Measurements from ENCODE around the gene MED26.

The MED26 gene

DNA sequence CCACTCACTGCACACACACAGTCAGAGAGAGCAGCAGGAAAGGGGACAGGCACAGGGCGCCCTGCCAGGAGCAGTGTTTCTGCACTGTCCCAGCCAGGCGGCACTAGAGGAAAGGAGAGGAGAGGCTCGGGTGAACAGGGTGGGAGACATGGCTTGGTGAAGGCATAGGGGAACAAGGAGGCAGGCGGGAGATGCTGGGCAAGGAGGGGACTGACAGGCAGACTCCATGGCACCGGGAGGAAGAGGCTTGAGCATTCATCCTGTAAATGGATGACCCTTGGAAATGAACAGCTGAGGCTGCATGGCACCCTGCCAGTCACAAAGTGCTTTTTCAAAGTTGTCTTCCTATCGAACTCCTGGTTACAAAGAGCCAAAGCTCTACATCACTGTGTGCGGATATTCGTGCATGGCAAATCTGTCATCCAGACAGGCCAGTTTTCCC lies 22.4 kb downstream of the MED26 start:
- Histone ChIP-seq H3K27me3 (replicated peaks; ENCODE audit: control insufficient read depth, insufficient read depth, low read length, poor library complexity, severe bottlenecking) (no peaks in the 10 kb centered on the region), H3K27ac (ENCODE audit: insufficient read depth, low read length, poor library complexity, severe bottlenecking) (no peak overlapping the region), H3K4me1 (ENCODE audit: control insufficient read depth, insufficient read depth, low read length, poor library complexity, severe bottlenecking) (peaks cover 2% of the 10 kb centered on the region), H3K4me3 (ENCODE audit: insufficient read depth, low read depth, low read length, poor library complexity, severe bottlenecking) (no peak overlapping the region), H3K36me3 (ENCODE audit: control insufficient read depth, insufficient read depth, low read length) (peaks cover 5% of the 10 kb centered on the region), H3K9me3 (ENCODE audit: control insufficient read depth, low read length) (no peaks in the 10 kb centered on the region)
- DNase-seq, result no peak

DNA sequence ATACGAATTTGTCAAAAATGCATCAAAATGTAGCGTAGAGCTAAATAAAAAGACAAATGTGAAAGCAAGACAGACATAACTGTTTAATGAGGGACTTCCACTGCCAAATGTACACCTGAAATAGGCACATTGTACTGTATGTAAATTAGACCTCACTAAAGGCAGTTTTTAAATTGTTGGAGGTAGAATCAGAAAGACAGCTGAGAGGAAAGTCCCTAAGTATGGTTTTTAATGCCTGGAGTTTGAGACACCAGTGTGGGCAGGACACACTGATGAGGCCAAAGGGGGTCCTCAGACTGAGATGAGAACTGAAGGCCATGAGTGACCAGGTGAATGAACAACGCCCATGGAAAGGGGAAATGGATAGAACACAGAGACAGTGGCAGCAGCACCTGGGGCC lies 22.9 kb downstream of the MED26 start:
- Histone ChIP-seq H3K27me3 (replicated peaks; ENCODE audit: control insufficient read depth, insufficient read depth, low read length, poor library complexity, severe bottlenecking) (no peaks in the 10 kb centered on the region), H3K27ac (ENCODE audit: insufficient read depth, low read length, poor library complexity, severe bottlenecking) (no peak overlapping the region), H3K9me3 (ENCODE audit: control insufficient read depth, low read length) (no peaks in the 10 kb centered on the region), H3K4me3 (ENCODE audit: insufficient read depth, low read depth, low read length, poor library complexity, severe bottlenecking) (no peak overlapping the region), H3K36me3 (ENCODE audit: control insufficient read depth, insufficient read depth, low read length) (peaks cover 5% of the 10 kb centered on the region), H3K4me1 (ENCODE audit: control insufficient read depth, insufficient read depth, low read length, poor library complexity, severe bottlenecking) (no peaks in the 10 kb centered on the region)
- DNase-seq, result no peak

DNA sequence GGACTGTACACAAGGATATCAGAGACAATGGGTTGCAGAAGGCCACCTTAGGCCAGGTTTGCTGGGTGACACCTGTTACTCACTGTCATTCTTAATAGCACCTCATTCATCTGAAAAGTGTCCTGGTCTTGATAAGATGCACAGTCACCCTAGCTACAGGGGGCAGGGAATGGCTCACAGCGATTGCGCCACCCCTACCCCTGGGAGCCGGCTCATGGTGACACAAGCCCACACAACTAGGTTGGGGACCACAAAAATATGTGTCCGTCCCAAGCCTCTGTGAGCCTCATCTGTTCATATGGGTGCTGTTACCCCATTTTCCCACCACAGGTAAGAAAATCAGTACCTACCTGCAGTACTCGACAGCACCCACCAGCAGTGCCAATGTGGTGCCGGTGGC lies 23.4 kb downstream of the MED26 start:
- no peaks in the 10 kb centered on the region for H3K27me3 ChIP-seq (replicated peaks; ENCODE audit: control insufficient read depth, insufficient read depth, low read length, poor library complexity, severe bottlenecking)
- no peaks in the 10 kb centered on the region for H3K9me3 ChIP-seq (ENCODE audit: control insufficient read depth, low read length)
- no peaks in the 10 kb centered on the region for H3K4me1 ChIP-seq (ENCODE audit: control insufficient read depth, insufficient read depth, low read length, poor library complexity, severe bottlenecking)
- no peak for DNase-seq
- H3K36me3 ChIP-seq (ENCODE audit: control insufficient read depth, insufficient read depth, low read length), result peaks cover 5% of the 10 kb centered on the region
- no peak overlapping the region for H3K27ac ChIP-seq (ENCODE audit: insufficient read depth, low read length, poor library complexity, severe bottlenecking)
- H3K4me3 ChIP-seq (ENCODE audit: insufficient read depth, low read depth, low read length, poor library complexity, severe bottlenecking), result no peak overlapping the region

GRCh38 chr19:16603090-16603489 lies 24.9 kb downstream of the MED26 start:
- no peak overlapping the region for H3K4me3 ChIP-seq (ENCODE audit: insufficient read depth, low read depth, low read length, poor library complexity, severe bottlenecking)
- H3K36me3 ChIP-seq (ENCODE audit: control insufficient read depth, insufficient read depth, low read length), result peaks cover 5% of the 10 kb centered on the region
- no peak for DNase-seq
- no peaks in the 10 kb centered on the region for H3K4me1 ChIP-seq (ENCODE audit: control insufficient read depth, insufficient read depth, low read length, poor library complexity, severe bottlenecking)
- H3K27me3 ChIP-seq (replicated peaks; ENCODE audit: control insufficient read depth, insufficient read depth, low read length, poor library complexity, severe bottlenecking), result no peaks in the 10 kb centered on the region
- no peak overlapping the region for H3K27ac ChIP-seq (ENCODE audit: insufficient read depth, low read length, poor library complexity, severe bottlenecking)
- no peaks in the 10 kb centered on the region for H3K9me3 ChIP-seq (ENCODE audit: control insufficient read depth, low read length)

- H3K36me3 ChIP-seq (ENCODE audit: control insufficient read depth, insufficient read depth, low read length), result peaks cover 5% of the 10 kb centered on the region
- no peak overlapping the region for H3K4me3 ChIP-seq (ENCODE audit: insufficient read depth, low read depth, low read length, poor library complexity, severe bottlenecking)
- no peaks in the 10 kb centered on the region for H3K9me3 ChIP-seq (ENCODE audit: control insufficient read depth, low read length)
- DNase-seq, result no peak
- no peak overlapping the region for H3K27ac ChIP-seq (ENCODE audit: insufficient read depth, low read length, poor library complexity, severe bottlenecking)
- no peaks in the 10 kb centered on the region for H3K4me1 ChIP-seq (ENCODE audit: control insufficient read depth, insufficient read depth, low read length, poor library complexity, severe bottlenecking)
- no peaks in the 10 kb centered on the region for H3K27me3 ChIP-seq (replicated peaks; ENCODE audit: control insufficient read depth, insufficient read depth, low read length, poor library complexity, severe bottlenecking)
Measured at GRCh38 chr19:16601378-16602052, 26.5 kb downstream of the MED26 start.

DNA sequence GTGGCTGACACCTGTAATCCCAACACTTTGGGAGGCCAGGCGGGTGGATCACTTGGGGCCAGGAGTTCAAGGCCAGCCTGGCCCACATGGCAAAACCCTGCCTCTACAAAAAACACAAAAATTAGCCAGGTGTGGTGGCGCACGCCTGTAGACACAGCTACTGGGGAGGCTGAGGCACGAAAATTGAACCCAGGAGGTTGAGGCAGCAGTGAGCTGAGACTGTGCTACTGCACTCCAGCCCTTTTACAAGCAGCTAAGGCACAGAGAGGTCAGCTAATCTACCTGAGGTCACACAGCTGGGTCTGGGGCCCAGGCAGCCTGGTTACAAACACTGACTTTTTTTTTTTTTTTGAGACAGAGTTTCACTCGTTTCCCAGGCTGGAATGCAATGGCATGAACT lies 27.2 kb downstream of the MED26 start:
- Histone ChIP-seq H3K4me1 (ENCODE audit: control insufficient read depth, insufficient read depth, low read length, poor library complexity, severe bottlenecking) (no peaks in the 10 kb centered on the region), H3K27ac (ENCODE audit: insufficient read depth, low read length, poor library complexity, severe bottlenecking) (no peak overlapping the region), H3K9me3 (ENCODE audit: control insufficient read depth, low read length) (no peaks in the 10 kb centered on the region), H3K27me3 (replicated peaks; ENCODE audit: control insufficient read depth, insufficient read depth, low read length, poor library complexity, severe bottlenecking) (no peaks in the 10 kb centered on the region), H3K36me3 (ENCODE audit: control insufficient read depth, insufficient read depth, low read length) (peaks cover 5% of the 10 kb centered on the region), H3K4me3 (ENCODE audit: insufficient read depth, low read depth, low read length, poor library complexity, severe bottlenecking) (no peak overlapping the region)
- no peak for DNase-seq

- H3K4me3 ChIP-seq (ENCODE audit: insufficient read depth, low read depth, low read length, poor library complexity, severe bottlenecking), result no peak overlapping the region
- no peaks in the 10 kb centered on the region for H3K9me3 ChIP-seq (ENCODE audit: control insufficient read depth, low read length)
- H3K27me3 ChIP-seq (replicated peaks; ENCODE audit: control insufficient read depth, insufficient read depth, low read length, poor library complexity, severe bottlenecking), result no peaks in the 10 kb centered on the region
- no peaks in the 10 kb centered on the region for H3K36me3 ChIP-seq (ENCODE audit: control insufficient read depth, insufficient read depth, low read length)
- DNase-seq, result no peak
- H3K27ac ChIP-seq (ENCODE audit: insufficient read depth, low read length, poor library complexity, severe bottlenecking), result no peak overlapping the region
- peaks cover 9% of the 10 kb centered on the region for H3K4me1 ChIP-seq (ENCODE audit: control insufficient read depth, insufficient read depth, low read length, poor library complexity, severe bottlenecking)
Measured at GRCh38 chr19:16599655-16600346, 28.2 kb downstream of the MED26 start.

DNA sequence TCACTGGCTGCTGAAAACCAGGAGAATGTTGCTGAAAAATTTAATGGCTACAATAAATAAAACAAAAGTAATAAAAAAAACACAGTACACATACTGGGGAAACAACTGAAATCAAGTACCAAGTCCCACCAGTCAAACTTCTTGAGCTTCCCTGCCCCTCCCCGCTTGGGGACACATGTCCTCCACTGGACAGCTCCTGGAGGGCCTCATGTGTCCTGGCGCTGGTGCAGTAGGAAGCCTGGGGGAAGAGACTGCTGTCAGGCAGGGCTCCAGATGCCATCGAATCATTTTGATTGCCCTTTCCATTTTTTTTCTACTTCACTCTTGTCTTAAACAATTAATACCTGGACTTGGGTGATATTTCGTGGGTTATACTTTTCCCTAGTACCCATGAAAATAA lies 29.2 kb downstream of the MED26 start:
- Histone ChIP-seq H3K27me3 (replicated peaks; ENCODE audit: control insufficient read depth, insufficient read depth, low read length, poor library complexity, severe bottlenecking) (no peaks in the 10 kb centered on the region), H3K4me3 (ENCODE audit: insufficient read depth, low read depth, low read length, poor library complexity, severe bottlenecking) (no peak overlapping the region), H3K36me3 (ENCODE audit: control insufficient read depth, insufficient read depth, low read length) (no peaks in the 10 kb centered on the region), H3K9me3 (ENCODE audit: control insufficient read depth, low read length) (no peaks in the 10 kb centered on the region), H3K27ac (ENCODE audit: insufficient read depth, low read length, poor library complexity, severe bottlenecking) (no peak overlapping the region), H3K4me1 (ENCODE audit: control insufficient read depth, insufficient read depth, low read length, poor library complexity, severe bottlenecking) (peaks cover 19% of the 10 kb centered on the region)
- no peak for DNase-seq

GRCh38 chr19:16596399-16596798 lies 31.6 kb downstream of the MED26 start:
- peaks cover 30% of the 10 kb centered on the region for H3K4me1 ChIP-seq (ENCODE audit: control insufficient read depth, insufficient read depth, low read length, poor library complexity, severe bottlenecking)
- DNase-seq, result no peak
- H3K4me3 ChIP-seq (ENCODE audit: insufficient read depth, low read depth, low read length, poor library complexity, severe bottlenecking), result no peak overlapping the region
- no peaks in the 10 kb centered on the region for H3K36me3 ChIP-seq (ENCODE audit: control insufficient read depth, insufficient read depth, low read length)
- no peaks in the 10 kb centered on the region for H3K9me3 ChIP-seq (ENCODE audit: control insufficient read depth, low read length)
- H3K27me3 ChIP-seq (replicated peaks; ENCODE audit: control insufficient read depth, insufficient read depth, low read length, poor library complexity, severe bottlenecking), result no peaks in the 10 kb centered on the region
- H3K27ac ChIP-seq (ENCODE audit: insufficient read depth, low read length, poor library complexity, severe bottlenecking), result no peak overlapping the region

DNA sequence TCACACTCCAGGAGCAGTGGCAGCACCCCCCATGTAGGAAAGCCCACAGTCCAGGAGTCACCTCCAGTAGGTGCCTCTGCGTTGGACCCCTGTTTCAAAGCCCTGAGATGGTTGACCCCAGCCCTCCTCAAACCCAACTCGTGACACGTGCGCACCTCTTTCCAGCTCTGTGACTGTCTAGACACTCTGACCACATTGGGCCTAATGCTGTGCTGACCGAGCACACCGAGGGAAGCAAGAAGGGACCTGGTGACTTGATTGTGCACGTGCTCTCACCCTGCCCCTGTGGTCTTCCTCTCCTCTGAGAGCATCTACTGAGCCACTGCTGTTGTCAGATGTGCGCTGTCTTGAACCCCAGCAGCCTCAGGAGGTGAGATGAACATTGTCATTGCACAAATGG lies 32.9 kb downstream of the MED26 start:
- Histone ChIP-seq H3K36me3 (ENCODE audit: control insufficient read depth, insufficient read depth, low read length) (no peaks in the 10 kb centered on the region), H3K9me3 (ENCODE audit: control insufficient read depth, low read length) (no peaks in the 10 kb centered on the region), H3K27me3 (replicated peaks; ENCODE audit: control insufficient read depth, insufficient read depth, low read length, poor library complexity, severe bottlenecking) (no peaks in the 10 kb centered on the region), H3K4me1 (ENCODE audit: control insufficient read depth, insufficient read depth, low read length, poor library complexity, severe bottlenecking) (peaks cover 30% of the 10 kb centered on the region), H3K4me3 (ENCODE audit: insufficient read depth, low read depth, low read length, poor library complexity, severe bottlenecking) (peak overlapping the region; percentile 26), H3K27ac (ENCODE audit: insufficient read depth, low read length, poor library complexity, severe bottlenecking) (peak overlapping the region; percentile 73)
- DNase-seq, result no peak

Measured in effector memory CD4-positive, alpha-beta T cell (primary cell).